MCF 10A (cell line): ENCODE measurements around the gene SUCLG2. TPM values are rescaled to one million over a fixed set of nuclear protein-coding genes. Genes with fewer than 3 reads are reported as not detected.
A peak's percentile ranks its signal among the peaks of the same experiment; 100 is the strongest.

ENCODE experiments used
- BruUV-seq: library from RNA; stranded (reverse); fragments of 400-500 nt; replicated peaks from 2 replicates; lab custom pipeline; 2021; lab: Mats Ljungman, UMichigan
- CTCF ChIA-PET: fragments of 300-600 bp; sonication (Branson Sonifier 250); formaldehyde crosslinking; extraction: SDS; loops from one replicate; lab custom pipeline; 2021; ENCODE audit warnings: antibody characterized with exemption, inconsistent platforms; lab: Yijun Ruan, JAX
- POLR2A ChIA-PET: fragments of 300-600, 350-650 bp; sonication (Branson Sonifier 250); formaldehyde crosslinking; extraction: SDS; loops from one replicate; lab custom pipeline; 2020; ENCODE audit warnings: antibody characterized with exemption, inconsistent platforms; lab: Yijun Ruan, JAX
- DNase-seq: peaks from one replicate; pipeline ENCODE4 v3.0.0-alpha.2; 2018; ENCODE audit not compliant: unreplicated experiment
- H3K27ac Mint-ChIP-seq: one replicate; pipeline ENCODE4 v1.8.0; 2022; ENCODE audit warnings: mild to moderate bottlenecking, low read depth, mixed read lengths; ENCODE audit not compliant: unreplicated experiment
- H3K27me3 Mint-ChIP-seq: one replicate; pipeline ENCODE4 v1.8.0; 2022; ENCODE audit warnings: mixed read lengths; ENCODE audit not compliant: insufficient read depth, unreplicated experiment
- H3K36me3 Mint-ChIP-seq: one replicate; pipeline ENCODE4 v1.8.0; 2022; ENCODE audit warnings: mild to moderate bottlenecking, moderate library complexity, mixed read lengths; ENCODE audit not compliant: insufficient read depth, unreplicated experiment
- H3K4me1 Mint-ChIP-seq: one replicate; pipeline ENCODE4 v1.8.0; 2022; ENCODE audit warnings: mixed read lengths; ENCODE audit not compliant: insufficient read depth, unreplicated experiment
- H3K4me3 Mint-ChIP-seq: one replicate; pipeline ENCODE4 v1.8.0; 2022; ENCODE audit warnings: mild to moderate bottlenecking, moderate library complexity, mixed read lengths; ENCODE audit not compliant: unreplicated experiment
- H3K9me3 Mint-ChIP-seq: one replicate; pipeline ENCODE4 v1.8.0; 2022; ENCODE audit warnings: mixed read lengths; ENCODE audit not compliant: unreplicated experiment
- intact Hi-C: fragments of 100-400 bp; cut with micrococcal nuclease; formaldehyde crosslinking; loops from 2 replicates; pipeline ENCODE4 v1.14.1; 2022
- total RNA-seq: library from RNA; stranded (reverse); gene quantifications from 2 replicates; pipeline ENCODE4 v1.2.3, GENCODE V29; 2022
- TF ChIP-seq, protein P1 (sequence below): fragments of 200-600 bp; IDR thresholded peaks from one replicate; pipeline ENCODE4 v1.8.0; 2022; ENCODE audit warnings: antibody characterized with exemption, mild to moderate bottlenecking; ENCODE audit not compliant: unreplicated experiment

Gene SUCLG2
- total RNA-seq, 1 experiment from 2014 or later, result 55.6 TPM

DNA sequence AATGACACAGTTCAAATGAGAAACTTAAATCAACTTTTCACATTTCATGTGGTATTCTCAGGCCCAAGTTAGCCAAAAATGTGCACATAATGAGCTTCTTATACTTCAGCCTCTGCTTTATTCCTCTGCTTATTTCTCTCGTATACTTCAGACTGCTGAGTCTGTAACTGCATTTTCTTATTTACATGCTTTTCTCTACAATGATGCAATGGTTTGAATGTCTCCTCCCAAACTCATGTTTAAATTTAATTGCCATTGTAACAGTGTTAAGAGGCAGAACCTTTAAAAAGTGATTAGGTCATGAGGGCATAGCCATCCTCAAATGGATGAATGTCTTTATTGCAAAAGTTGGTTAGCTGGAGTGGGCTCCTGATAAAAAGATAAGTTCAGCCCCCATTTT is 184.2 kb downstream of the SUCLG2 start:
- H3K27me3 Mint-ChIP-seq, result no peaks in the 10 kb centered on the region
- no peaks in the 10 kb centered on the region for H3K9me3 Mint-ChIP-seq
- ChIA-PET POLR2A (no interaction called here), CTCF (no interaction called here)
- no peak overlapping the region for H3K4me3 Mint-ChIP-seq
- no peak overlapping the region for H3K27ac Mint-ChIP-seq
- TF ChIP-seq, protein P1, sequence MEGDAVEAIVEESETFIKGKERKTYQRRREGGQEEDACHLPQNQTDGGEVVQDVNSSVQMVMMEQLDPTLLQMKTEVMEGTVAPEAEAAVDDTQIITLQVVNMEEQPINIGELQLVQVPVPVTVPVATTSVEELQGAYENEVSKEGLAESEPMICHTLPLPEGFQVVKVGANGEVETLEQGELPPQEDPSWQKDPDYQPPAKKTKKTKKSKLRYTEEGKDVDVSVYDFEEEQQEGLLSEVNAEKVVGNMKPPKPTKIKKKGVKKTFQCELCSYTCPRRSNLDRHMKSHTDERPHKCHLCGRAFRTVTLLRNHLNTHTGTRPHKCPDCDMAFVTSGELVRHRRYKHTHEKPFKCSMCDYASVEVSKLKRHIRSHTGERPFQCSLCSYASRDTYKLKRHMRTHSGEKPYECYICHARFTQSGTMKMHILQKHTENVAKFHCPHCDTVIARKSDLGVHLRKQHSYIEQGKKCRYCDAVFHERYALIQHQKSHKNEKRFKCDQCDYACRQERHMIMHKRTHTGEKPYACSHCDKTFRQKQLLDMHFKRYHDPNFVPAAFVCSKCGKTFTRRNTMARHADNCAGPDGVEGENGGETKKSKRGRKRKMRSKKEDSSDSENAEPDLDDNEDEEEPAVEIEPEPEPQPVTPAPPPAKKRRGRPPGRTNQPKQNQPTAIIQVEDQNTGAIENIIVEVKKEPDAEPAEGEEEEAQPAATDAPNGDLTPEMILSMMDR, result no peak
- H3K36me3 Mint-ChIP-seq, result peaks cover 12% of the 10 kb centered on the region
- no peak for DNase-seq
- BruUV-seq, result no TSS peak
- H3K4me1 Mint-ChIP-seq, result no peaks in the 10 kb centered on the region
- intact Hi-C loops, result no loop called here

DNA sequence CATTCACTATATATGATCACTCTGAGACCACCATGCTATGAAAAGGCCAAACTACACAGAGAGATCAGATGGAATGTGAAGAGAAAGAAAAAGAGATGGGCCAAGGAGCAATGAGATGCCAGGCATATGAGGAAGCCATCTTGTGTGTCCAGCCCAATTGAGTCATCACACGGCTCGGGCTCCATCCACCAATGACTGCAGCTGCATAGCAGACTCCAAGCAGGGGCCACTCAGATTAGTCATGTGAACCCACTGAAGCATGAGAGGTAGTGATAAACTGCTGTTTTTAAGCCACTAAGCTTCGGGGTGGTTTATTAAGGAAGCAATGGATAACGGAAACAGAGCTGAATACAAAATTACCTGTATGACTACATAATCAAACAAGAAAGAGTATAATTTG is 185.9 kb downstream of the SUCLG2 start:
- H3K27me3 Mint-ChIP-seq, result no peaks in the 10 kb centered on the region
- intact Hi-C loops, result no loop called here
- H3K27ac Mint-ChIP-seq, result no peak overlapping the region
- ChIA-PET POLR2A (no interaction called here), CTCF (interaction anchor here (0.8 to 0.9 kb wide), 2 partner anchors 61 to 68 kb away, joined by 3 to 4 read pairs; no protein-coding TSS in a partner anchor)
- TF ChIP-seq, protein P1, result no peak
- H3K9me3 Mint-ChIP-seq, result no peaks in the 10 kb centered on the region
- H3K36me3 Mint-ChIP-seq, result peaks cover 12% of the 10 kb centered on the region
- DNase-seq, result no peak
- H3K4me1 Mint-ChIP-seq, result no peaks in the 10 kb centered on the region
- no TSS peak for BruUV-seq
- no peak overlapping the region for H3K4me3 Mint-ChIP-seq

DNA sequence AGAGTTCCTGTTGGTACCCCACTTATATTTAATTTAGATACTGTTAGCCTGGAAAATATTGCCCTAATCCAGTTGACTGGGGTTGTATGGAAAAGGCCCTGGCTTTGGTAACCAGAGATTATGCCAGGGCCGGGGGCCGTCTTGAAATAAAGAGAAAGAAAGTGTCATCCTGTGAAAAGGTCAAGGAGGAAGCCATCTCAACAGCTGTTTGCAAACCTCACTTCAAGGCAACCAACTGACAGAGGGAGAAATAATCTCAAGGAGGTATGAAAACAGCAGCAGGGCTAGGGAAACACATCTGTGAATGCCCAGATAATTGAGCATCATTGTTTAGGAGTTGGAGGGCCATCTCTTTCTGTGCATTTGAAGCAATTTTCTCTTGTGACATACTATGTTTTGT is 190.8 kb downstream of the SUCLG2 start:
- ChIA-PET POLR2A (no interaction called here), CTCF (no interaction called here)
- intact Hi-C loops, result no loop called here
- Mint-ChIP-seq H3K4me1 (no peaks in the 10 kb centered on the region), H3K4me3 (no peak overlapping the region), H3K27ac (no peak overlapping the region), H3K27me3 (no peaks in the 10 kb centered on the region), H3K9me3 (no peaks in the 10 kb centered on the region), H3K36me3 (no peaks in the 10 kb centered on the region)
- TF ChIP-seq, protein P1, result no peak
- no peak for DNase-seq
- BruUV-seq, result no TSS peak

DNA sequence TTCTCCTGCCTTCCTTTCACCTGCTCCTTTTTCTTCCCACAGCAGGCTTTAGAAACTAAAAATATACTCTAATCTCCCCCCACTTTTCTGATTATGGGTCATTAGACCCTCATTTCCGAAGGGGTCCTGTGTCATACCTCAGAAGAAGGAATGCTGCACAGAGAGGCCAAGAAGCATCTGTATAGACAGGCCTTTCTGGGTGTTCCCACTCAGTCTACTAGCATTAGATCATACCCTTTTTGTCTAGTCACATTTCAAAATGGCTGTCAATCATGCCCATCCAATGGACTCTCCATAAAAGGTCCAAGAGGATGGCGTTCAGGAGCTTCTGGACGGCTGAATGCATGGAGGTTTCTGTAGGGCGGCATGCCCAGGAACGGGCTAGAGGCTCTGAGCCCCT is 192.2 kb downstream of the SUCLG2 start:
- TF ChIP-seq, protein P1, result no peak
- Mint-ChIP-seq H3K4me1 (no peaks in the 10 kb centered on the region), H3K27ac (peak overlapping the region; percentile 57), H3K27me3 (no peaks in the 10 kb centered on the region), H3K36me3 (no peaks in the 10 kb centered on the region), H3K4me3 (no peak overlapping the region), H3K9me3 (no peaks in the 10 kb centered on the region)
- no peak for DNase-seq
- intact Hi-C loops, result no loop called here
- CTCF ChIA-PET, result interaction anchor here (0.5 to 0.9 kb wide), 3 partner anchors 44 to 1108 kb away, joined by 3 read pairs; no protein-coding TSS in a partner anchor
- POLR2A ChIA-PET, result no interaction called here
- no TSS peak for BruUV-seq
